GM12865 (cell line): ENCODE data around the gene TMEM131L.
A peak's percentile ranks its signal among the peaks of the same experiment; 100 is the strongest.
"Not testable (repeated sequence)": the region's sequence is repeated elsewhere in the genome, so short reads cannot be mapped to it uniquely, and the experiment has no call there.

Source experiments
- DNase-seq: peaks from one replicate; pipeline ENCODE4 v3.0.0; 2010; ENCODE audit warnings: low read depth
- H3K4me3 ChIP-seq: 2 replicates; pipeline ENCODE4 v1.5.1; 2011; ENCODE audit warnings: mild to moderate bottlenecking, low read depth, low read length, control low read depth
- TF ChIP-seq, protein P1 (sequence below): IDR thresholded peaks from 2 replicates; pipeline ENCODE4 v1.5.1; 2011; ENCODE audit warnings: low read length, control low read depth, low read depth, inconsistent platforms; ENCODE audit not compliant: insufficient read depth; ENCODE audit errors: missing control alignments

The TMEM131L gene

DNA sequence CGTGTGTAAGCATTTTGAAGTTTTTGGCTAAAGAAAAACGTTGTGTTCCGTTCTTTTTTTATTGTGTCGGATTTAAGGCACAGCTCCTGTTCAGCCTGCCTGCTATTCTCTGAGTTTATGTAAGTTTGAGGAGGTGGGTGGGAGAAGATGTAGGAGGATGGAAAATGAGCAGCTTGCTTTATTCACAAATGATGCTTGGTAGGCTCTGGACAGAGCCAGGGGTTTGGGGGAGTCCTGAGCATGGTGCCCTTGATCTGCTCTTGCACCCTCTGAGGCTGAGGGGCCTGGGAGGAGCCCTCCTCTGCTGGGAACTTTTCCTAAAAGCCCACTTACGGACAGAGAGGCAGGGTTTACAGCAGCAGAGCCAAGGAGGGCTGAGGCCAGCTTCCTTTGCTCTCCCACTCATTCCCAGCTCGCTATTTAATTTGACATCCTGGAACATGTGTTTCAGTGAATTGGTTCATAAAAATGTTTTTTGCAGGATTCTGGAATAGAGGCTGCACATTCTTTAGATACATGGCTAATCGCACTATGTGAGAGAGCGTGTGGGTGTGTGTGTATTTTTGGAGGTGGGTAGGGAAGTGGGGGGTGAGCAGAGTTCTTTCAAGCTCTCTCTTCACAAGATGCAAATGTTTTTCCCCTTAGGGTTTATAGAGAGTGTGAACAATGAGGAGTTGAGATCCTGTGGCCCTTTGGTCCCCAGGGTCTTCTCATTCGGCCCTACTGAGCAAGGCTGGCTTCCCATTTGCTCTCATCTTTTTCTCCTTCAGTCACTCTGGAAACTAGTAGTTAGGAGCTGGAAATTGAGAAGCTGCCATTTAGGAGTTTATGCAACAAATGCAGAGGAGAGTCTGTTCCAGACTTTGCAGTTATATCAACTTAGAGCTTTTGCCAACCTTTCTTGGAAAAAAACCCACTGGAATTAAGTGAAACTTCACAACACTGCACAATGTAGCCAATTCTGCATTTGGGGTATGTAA, 32.1 kb downstream of the TMEM131L start:
- peak overlapping the region; percentile 93 for H3K4me3 ChIP-seq
- TF ChIP-seq, protein P1, sequence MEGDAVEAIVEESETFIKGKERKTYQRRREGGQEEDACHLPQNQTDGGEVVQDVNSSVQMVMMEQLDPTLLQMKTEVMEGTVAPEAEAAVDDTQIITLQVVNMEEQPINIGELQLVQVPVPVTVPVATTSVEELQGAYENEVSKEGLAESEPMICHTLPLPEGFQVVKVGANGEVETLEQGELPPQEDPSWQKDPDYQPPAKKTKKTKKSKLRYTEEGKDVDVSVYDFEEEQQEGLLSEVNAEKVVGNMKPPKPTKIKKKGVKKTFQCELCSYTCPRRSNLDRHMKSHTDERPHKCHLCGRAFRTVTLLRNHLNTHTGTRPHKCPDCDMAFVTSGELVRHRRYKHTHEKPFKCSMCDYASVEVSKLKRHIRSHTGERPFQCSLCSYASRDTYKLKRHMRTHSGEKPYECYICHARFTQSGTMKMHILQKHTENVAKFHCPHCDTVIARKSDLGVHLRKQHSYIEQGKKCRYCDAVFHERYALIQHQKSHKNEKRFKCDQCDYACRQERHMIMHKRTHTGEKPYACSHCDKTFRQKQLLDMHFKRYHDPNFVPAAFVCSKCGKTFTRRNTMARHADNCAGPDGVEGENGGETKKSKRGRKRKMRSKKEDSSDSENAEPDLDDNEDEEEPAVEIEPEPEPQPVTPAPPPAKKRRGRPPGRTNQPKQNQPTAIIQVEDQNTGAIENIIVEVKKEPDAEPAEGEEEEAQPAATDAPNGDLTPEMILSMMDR, result no peak
- DNase-seq, result peak; percentile 69

DNA sequence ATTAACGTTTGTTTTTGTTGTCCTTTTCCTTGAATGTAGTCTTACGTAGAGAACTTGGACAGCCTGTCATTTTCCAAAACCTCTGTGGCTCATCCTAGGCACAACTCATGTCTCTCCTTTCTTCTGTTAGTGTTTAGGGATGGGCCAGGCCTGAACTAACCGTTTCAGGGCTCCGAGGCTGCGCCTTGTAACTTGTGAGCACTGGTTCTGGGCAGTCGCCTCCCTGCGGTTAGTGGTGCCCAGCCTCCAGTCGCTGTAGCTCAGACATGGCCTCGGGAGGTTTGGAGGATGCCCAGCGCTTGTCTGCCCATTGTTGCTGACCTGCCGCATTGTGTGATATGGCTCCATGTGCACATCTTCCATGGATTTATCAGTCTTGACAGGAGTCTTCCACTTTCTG, 32.8 kb downstream of the TMEM131L start:
- DNase-seq, result no peak
- H3K4me3 ChIP-seq, result peak overlapping the region; percentile 32
- TF ChIP-seq, protein P1, result no peak

DNA sequence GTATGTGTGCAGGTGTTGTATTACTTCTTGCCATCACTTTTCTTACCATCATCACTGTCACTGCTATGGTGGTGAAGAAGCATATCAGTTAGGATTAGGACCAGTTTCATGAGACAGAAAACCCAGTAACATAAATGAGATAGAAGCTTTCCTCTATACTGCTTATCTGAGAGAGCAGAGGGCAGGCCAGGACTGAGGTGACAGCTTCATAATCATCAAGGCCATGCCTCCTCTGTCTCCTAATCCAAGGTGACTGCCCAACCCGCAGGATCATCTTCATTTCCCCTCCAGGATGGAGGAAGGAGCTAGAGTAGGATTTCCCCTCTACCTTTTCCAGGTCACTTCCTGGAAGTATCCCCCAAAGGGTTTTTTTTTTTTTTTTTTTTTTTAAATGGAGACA, 35.4 kb downstream of the TMEM131L start:
- TF ChIP-seq, protein P1, result no peak
- no peak for DNase-seq
- no peak overlapping the region for H3K4me3 ChIP-seq

- DNase-seq, result no peak
- H3K4me3 ChIP-seq, result no peak overlapping the region
- TF ChIP-seq, protein P1, result no peak
Observed at GRCh38 chr4:153502584-153502983, 36.4 kb downstream of the TMEM131L start.

- no peak for DNase-seq
- H3K4me3 ChIP-seq, result no peak overlapping the region
- TF ChIP-seq, protein P1, result no peak
Observed at GRCh38 chr4:153506341-153507309, 40.5 kb downstream of the TMEM131L start.

GRCh38 chr4:153507310-153508073, 41.3 kb downstream of the TMEM131L start:
- no peak for DNase-seq
- H3K4me3 ChIP-seq, result no peak overlapping the region
- TF ChIP-seq, protein P1, result no peak

GRCh38 chr4:153509212-153509611, 43.1 kb downstream of the TMEM131L start:
- not testable (repeated sequence) for H3K4me3 ChIP-seq, DNase-seq
